GM12878 (cell line): ENCODE measurements around the gene ING5. TPM values are rescaled to one million over a fixed set of nuclear protein-coding genes. Genes with fewer than 3 reads are reported as not detected.

Experiments used
- ATAC-seq: fragments of 200-7000 bp; cut with Tn5 transposase; 3 replicates; pipeline ENCODE4 v1.9.1; 2020; ENCODE audit warnings: mild to moderate bottlenecking, moderate library complexity
- BruUV-seq: library from RNA; stranded (reverse); fragments of 400-500 nt; replicated peaks from 2 replicates; lab custom pipeline; 2021; lab: Mats Ljungman, UMichigan
- CTCF ChIA-PET: fragments of 300-600 bp; sonication (Branson Sonifier 250); formaldehyde crosslinking; extraction: SDS; loops from one replicate; lab custom pipeline; 2021; ENCODE audit warnings: inconsistent platforms; lab: Yijun Ruan, JAX
- POLR2A ChIA-PET: fragments of 350-600 bp; formaldehyde crosslinking; extraction: SDS; loops from one replicate; lab custom pipeline; 2021; ENCODE audit warnings: inconsistent platforms; lab: Charles Lee
- RAD21 ChIA-PET: fragments of 300-600 bp; sonication (Branson Sonifier 250); formaldehyde crosslinking; loops from one replicate; lab custom pipeline; 2023; ENCODE audit warnings: antibody characterized with exemption; ENCODE audit not compliant: unreplicated experiment; lab: Charles Lee
- SMC1A ChIA-PET: fragments of 300-600 bp; sonication (Branson Sonifier 250); formaldehyde crosslinking; loops from one replicate; lab custom pipeline; 2023; ENCODE audit not compliant: unreplicated experiment, uncharacterized antibody; lab: Charles Lee
- DNase-seq: peaks from one replicate; pipeline ENCODE4 v3.0.0-alpha.2; 2011; ENCODE audit warnings: low read depth, low spot score
- FAIRE-seq: peaks from 3 replicates; lab custom pipeline; 2011; peaks lifted over from hg19 to GRCh38; lab: Jason Lieb, UNC
- H2AFZ ChIP-seq: 2 replicates; pipeline ENCODE4 v1.6.0; 2011; ENCODE audit warnings: low read depth, low read length, control low read depth; ENCODE audit not compliant: control insufficient read depth
- H3K27ac ChIP-seq: 2 replicates; pipeline ENCODE4 v1.5.1; 2011; ENCODE audit warnings: control low read depth; ENCODE audit not compliant: control insufficient read depth, insufficient read depth
- H3K27me3 ChIP-seq, 2 experiments: replicated peaks in 1 of 2; 2 replicates each; pipeline versions ENCODE4 v1.6.0 to v1.6.1; 2011; ENCODE audit warnings: low read length in 1 of 2; ENCODE audit not compliant: control insufficient read depth in 2 of 2, insufficient read depth in 2 of 2
- H3K36me3 ChIP-seq, 2 experiments: 2 replicates each; pipeline ENCODE4 v1.5.1; 2011; ENCODE audit warnings: low read length in 1 of 2; ENCODE audit not compliant: control insufficient read depth in 2 of 2, insufficient read depth in 2 of 2
- H3K4me1 ChIP-seq: 2 replicates; pipeline ENCODE4 v1.6.1; 2011; ENCODE audit warnings: mild to moderate bottlenecking, low read length, moderate library complexity, mixed read lengths; ENCODE audit not compliant: control insufficient read depth, insufficient read depth
- H3K4me2 ChIP-seq: 2 replicates; pipeline ENCODE4 v1.6.0; 2011; ENCODE audit warnings: control low read depth; ENCODE audit not compliant: control insufficient read depth, insufficient read depth
- H3K4me3 ChIP-seq: fragments of 200-600 bp; sonication (generic); 2 replicates; pipeline ENCODE4 v1.5.1; 2016
- H3K79me2 ChIP-seq: 2 replicates; pipeline ENCODE4 v1.6.0; 2011; ENCODE audit warnings: low read length; ENCODE audit not compliant: control insufficient read depth, insufficient read depth
- H3K9ac ChIP-seq: 2 replicates; pipeline ENCODE4 v1.8.0; 2011; ENCODE audit warnings: low read length, control low read depth, mixed read lengths; ENCODE audit not compliant: control insufficient read depth, insufficient read depth
- H3K9me3 ChIP-seq: replicated peaks from 3 replicates; pipeline ENCODE4 v1.5.1; 2011; ENCODE audit warnings: mild to moderate bottlenecking, low read length; ENCODE audit not compliant: control insufficient read depth, insufficient read depth
- H4K20me1 ChIP-seq: 2 replicates; pipeline ENCODE4 v1.6.0; 2011; ENCODE audit not compliant: control insufficient read depth, insufficient read depth
- CEBPB ChIP-seq, 2 experiments: fragments of 150-350 bp in 1 of 2; IDR thresholded peaks; 2 replicates each; pipeline ENCODE4 v1.6.1; 2012 to 2014; ENCODE audit warnings: low read depth in 2 of 2, low read length in 2 of 2, borderline replicate concordance in 1 of 2, inconsistent platforms in 1 of 2
- CHD2 ChIP-seq: IDR thresholded peaks from 2 replicates; pipeline ENCODE4 v1.6.1; 2011; ENCODE audit warnings: low read depth, low read length, improper control_type of control experiment, borderline replicate concordance
- HDGF ChIP-seq: fragments of 450-650 bp; IDR thresholded peaks from 2 replicates; pipeline ENCODE4 v1.6.1; 2016; ENCODE audit warnings: antibody characterized with exemption
- IRF4 ChIP-seq: IDR thresholded peaks from 2 replicates; pipeline ENCODE4 v1.6.1; 2011; ENCODE audit warnings: low read depth, low read length
- LARP7 ChIP-seq: fragments of 450-650 bp; IDR thresholded peaks from 2 replicates; pipeline ENCODE4 v1.6.1; 2017; ENCODE audit warnings: mild to moderate bottlenecking
- MTA3 ChIP-seq: IDR thresholded peaks from 2 replicates; pipeline ENCODE4 v1.6.1; 2012; ENCODE audit warnings: low read length, inconsistent platforms, borderline replicate concordance
- NFYB ChIP-seq: IDR thresholded peaks from 2 replicates; pipeline ENCODE4 v1.6.1; 2011; ENCODE audit warnings: low read depth, mild to moderate bottlenecking, low read length, improper control_type of control experiment, moderate library complexity; ENCODE audit not compliant: insufficient read depth
- NR2C2 ChIP-seq: IDR thresholded peaks from 2 replicates; pipeline ENCODE4 v1.6.1; 2011; ENCODE audit warnings: borderline replicate concordance, low read depth; ENCODE audit not compliant: control insufficient read depth, insufficient read length
- PAX5 ChIP-seq: IDR thresholded peaks from 2 replicates; pipeline ENCODE4 v1.6.1; 2011; ENCODE audit warnings: low read depth, low read length, borderline replicate concordance
- POLR2A ChIP-seq: IDR thresholded peaks from 2 replicates; pipeline ENCODE4 v1.6.1; 2011; ENCODE audit warnings: low read depth, mild to moderate bottlenecking, low read length
- RBBP5 ChIP-seq: fragments of 200-600 bp; sonication (generic); conservative IDR thresholded peaks from 2 replicates; pipeline ENCODE4 v1.6.1; 2016
- SMAD1 ChIP-seq: fragments of 450-650 bp; IDR thresholded peaks from 2 replicates; pipeline ENCODE4 v1.6.1; 2018; ENCODE audit warnings: mild to moderate bottlenecking, low read depth; ENCODE audit not compliant: partially characterized antibody
- SMARCA5 ChIP-seq: fragments of 450-650 bp; IDR thresholded peaks from 2 replicates; pipeline ENCODE4 v1.6.1; 2017; ENCODE audit warnings: mild to moderate bottlenecking
- SREBF1 ChIP-seq: IDR thresholded peaks from 2 replicates; pipeline ENCODE4 v1.6.1; 2012; ENCODE audit warnings: mild to moderate bottlenecking, low read length
- TAF1 ChIP-seq: IDR thresholded peaks from 2 replicates; pipeline ENCODE4 v1.6.1; 2011; ENCODE audit warnings: mild to moderate bottlenecking, low read depth, low read length, borderline replicate concordance
- YY1 ChIP-seq: IDR thresholded peaks from 2 replicates; pipeline ENCODE4 v1.6.1; 2011; ENCODE audit warnings: low read depth, mild to moderate bottlenecking, low read length
- ZNF384 ChIP-seq: IDR thresholded peaks from 2 replicates; pipeline ENCODE4 v1.6.1; 2012; ENCODE audit warnings: low read depth, mild to moderate bottlenecking, low read length, improper control_type of control experiment, borderline replicate concordance
- whole genome bisulfite sequencing: methylation state at CpG from one replicate; pipeline ENCODE4 v1.1.6; 2016; ENCODE audit warnings: low lambda C conversion rate; ENCODE audit not compliant: insufficient replicate concordance, insufficient coverage; ENCODE audit errors: missing lambda C conversion rate; 5-methylcytosine and 5-hydroxymethylcytosine counted together
- in situ Hi-C: fragments of 300-500 bp; cut with MboI; formaldehyde crosslinking; loops from 9 replicates; pipeline ENCODE4 v1.14.3; 2018; ENCODE audit warnings: mixed read lengths
- intact Hi-C: fragments of 100-400 bp; cut with micrococcal nuclease; formaldehyde crosslinking; loops from one replicate; pipeline ENCODE4 v1.14.2; 2022; ENCODE audit not compliant: unreplicated experiment
- polyA plus RNA-seq, 11 experiments: library from polyadenylated mRNA; depleted of rRNA in 4 of 11; unstranded in 6 of 11; stranded (reverse) in 5 of 11; fragments of >200 nt; fragmentation: Nextera tagmentation in 4 of 11; fragmentation: Illumina TruSeq in 1 of 11; extraction: Ambion mirVana in 4 of 11; extraction: Trizol in 1 of 11; gene quantifications; 1 replicate in 1 of 11; 2 replicates in 10 of 11; pipeline versions ENCODE4 v1.2.1 to v1.2.3, GENCODE V29; 2011 to 2016; ENCODE audit warnings: inconsistent platforms in 2 of 11, missing spikeins in 2 of 11, low read depth in 1 of 11
- total RNA-seq, 4 experiments: library from RNA; depleted of rRNA in 3 of 4; stranded (reverse); fragments of >200 nt in 3 of 4; fragmentation: Illumina TruSeq in 1 of 4; extraction: Trizol in 1 of 4; gene quantifications; 2 replicates each; pipeline versions ENCODE4 v1.2.1 to v1.2.3, GENCODE V29; 2013 to 2021
- TF ChIP-seq, protein P1 (sequence below): fragments of 450-650 bp; formaldehyde crosslinking; IDR thresholded peaks from 2 replicates; pipeline ENCODE4 v1.4.0; 2020; ENCODE audit warnings: mild to moderate bottlenecking, moderate library complexity

ING5 gene
- total and polyA plus RNA-seq, 10 of the 15 experiments (the other 5 are each of a cell fraction or from before 2014, with no cell fraction given): 10.0 to 46.1 (median 27.2) TPM

GRCh38 chr2:241675885-241676284 is 26.0 kb upstream of the ING5 start:
- TF ChIP-seq TAF1 (no peak), SMARCA5 (no peak), PAX5 (no peak), CEBPB (IDR thresholded peaks at IDR 0.05; ENCODE audit: borderline replicate concordance in 1 of 2, low read depth in 2 of 2, low read length in 2 of 2) (no peak), ZNF384 (no peak), YY1 (no peak), NFYB (no peak), POLR2A (no peak), CHD2 (no peak), IRF4 (no peak), HDGF (no peak), NR2C2 (no peak), LARP7 (no peak), SREBF1 (no peak), MTA3 (no peak), SMAD1 (no peak), RBBP5 (no peak)
- TF ChIP-seq, protein P1, sequence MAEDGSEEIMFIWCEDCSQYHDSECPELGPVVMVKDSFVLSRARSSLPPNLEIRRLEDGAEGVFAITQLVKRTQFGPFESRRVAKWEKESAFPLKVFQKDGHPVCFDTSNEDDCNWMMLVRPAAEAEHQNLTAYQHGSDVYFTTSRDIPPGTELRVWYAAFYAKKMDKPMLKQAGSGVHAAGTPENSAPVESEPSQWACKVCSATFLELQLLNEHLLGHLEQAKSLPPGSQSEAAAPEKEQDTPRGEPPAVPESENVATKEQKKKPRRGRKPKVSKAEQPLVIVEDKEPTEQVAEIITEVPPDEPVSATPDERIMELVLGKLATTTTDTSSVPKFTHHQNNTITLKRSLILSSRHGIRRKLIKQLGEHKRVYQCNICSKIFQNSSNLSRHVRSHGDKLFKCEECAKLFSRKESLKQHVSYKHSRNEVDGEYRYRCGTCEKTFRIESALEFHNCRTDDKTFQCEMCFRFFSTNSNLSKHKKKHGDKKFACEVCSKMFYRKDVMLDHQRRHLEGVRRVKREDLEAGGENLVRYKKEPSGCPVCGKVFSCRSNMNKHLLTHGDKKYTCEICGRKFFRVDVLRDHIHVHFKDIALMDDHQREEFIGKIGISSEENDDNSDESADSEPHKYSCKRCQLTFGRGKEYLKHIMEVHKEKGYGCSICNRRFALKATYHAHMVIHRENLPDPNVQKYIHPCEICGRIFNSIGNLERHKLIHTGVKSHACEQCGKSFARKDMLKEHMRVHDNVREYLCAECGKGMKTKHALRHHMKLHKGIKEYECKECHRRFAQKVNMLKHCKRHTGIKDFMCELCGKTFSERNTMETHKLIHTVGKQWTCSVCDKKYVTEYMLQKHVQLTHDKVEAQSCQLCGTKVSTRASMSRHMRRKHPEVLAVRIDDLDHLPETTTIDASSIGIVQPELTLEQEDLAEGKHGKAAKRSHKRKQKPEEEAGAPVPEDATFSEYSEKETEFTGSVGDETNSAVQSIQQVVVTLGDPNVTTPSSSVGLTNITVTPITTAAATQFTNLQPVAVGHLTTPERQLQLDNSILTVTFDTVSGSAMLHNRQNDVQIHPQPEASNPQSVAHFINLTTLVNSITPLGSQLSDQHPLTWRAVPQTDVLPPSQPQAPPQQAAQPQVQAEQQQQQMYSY (CRISPR knock-in tag): no peak
- Histone ChIP-seq H3K4me2 (no peak overlapping the region), H2AFZ (no peak overlapping the region), H3K4me3 (no peak overlapping the region), H3K27ac (no peak overlapping the region), H3K27me3 (no peaks in the 10 kb centered on the region), H3K36me3 (peaks cover 2 to 12% of the 10 kb centered on the region in 2 experiments; a peak in 3 of 4 replicates), H4K20me1 (no peaks in the 10 kb centered on the region), H3K79me2 (no peaks in the 10 kb centered on the region), H3K4me1 (no peaks in the 10 kb centered on the region), H3K9me3 (no peaks in the 10 kb centered on the region), H3K9ac (no peak overlapping the region)
- in situ Hi-C loops: no loop called here
- BruUV-seq: no TSS peak
- intact Hi-C loops: no loop called here
- CTCF ChIA-PET: no interaction called here
- DNase-seq (no peak), FAIRE-seq (no peak), ATAC-seq (no peak)
- SMC1A ChIA-PET: no interaction called here
- POLR2A ChIA-PET: no interaction called here
- RAD21 ChIA-PET: no interaction called here
- 93% methylated on average over 17 of the region's 17 CpGs for WGBS
